Medulla oblongata (tissue), 1 donor: Measurements from ENCODE around the gene ARFGAP2.

ENCODE experiments used
- DNase-seq: peaks from one replicate; pipeline ENCODE4 v3.0.0-alpha.2; 2015; ENCODE audit errors: extremely low spot score

Gene ARFGAP2

GRCh38 chr11:47187723-47188122, 11.0 kb upstream of the ARFGAP2 start:
- DNase-seq, result no peak

GRCh38 chr11:47186700-47187695, 10.3 kb upstream of the ARFGAP2 start:
- DNase-seq, result peak; percentile 37

- DNase-seq, result peak; percentile 31
These were observed 9.5 kb upstream of the ARFGAP2 start, which contains the start of gene PACSIN3 for GRCh38 chr11:47186076-47186699. TSS of gene PACSIN3 (minus strand) at chr11:47186434. CDS start at chr11:47182727, 3,707 bp downstream.

- peak; percentile 50 for DNase-seq
These were observed 8.8 kb upstream of the ARFGAP2 start for GRCh38 chr11:47185305-47186075.

- DNase-seq, result peak; percentile 90
These were observed 8.1 kb upstream of the ARFGAP2 start for GRCh38 chr11:47184711-47185304.

GRCh38 chr11:47183969-47184368, 7.3 kb upstream of the ARFGAP2 start:
- DNase-seq, result no peak

- DNase-seq, result no peak
These were observed 6.6 kb upstream of the ARFGAP2 start for GRCh38 chr11:47183031-47183856.

GRCh38 chr11:47182380-47182779, 5.7 kb upstream of the ARFGAP2 start:
- no peak for DNase-seq

- no peak for DNase-seq
These were observed 4.6 kb upstream of the ARFGAP2 start for GRCh38 chr11:47181271-47181670.

- DNase-seq, result no peak
These were observed 3.5 kb upstream of the ARFGAP2 start for GRCh38 chr11:47180006-47180787.

GRCh38 chr11:47179655-47179991, 2.9 kb upstream of the ARFGAP2 start:
- no peak for DNase-seq

GRCh38 chr11:47178737-47179654, 2.3 kb upstream of the ARFGAP2 start:
- no peak for DNase-seq

GRCh38 chr11:47178316-47178715, 1.6 kb upstream of the ARFGAP2 start:
- DNase-seq, result no peak

- no peak for DNase-seq
These were observed 1.2 kb upstream of the ARFGAP2 start for GRCh38 chr11:47177846-47178245.

- DNase-seq, result peak; percentile 94
These were observed 658 bp upstream of the ARFGAP2 start for GRCh38 chr11:47177229-47177845.

GRCh38 chr11:47175746-47176327, 842 bp downstream of the ARFGAP2 start:
- DNase-seq, result no peak

GRCh38 chr11:47172740-47173336, 3.8 kb downstream of the ARFGAP2 start:
- DNase-seq, result no peak

- DNase-seq, result no peak
These were observed 4.8 kb downstream of the ARFGAP2 start for GRCh38 chr11:47171856-47172255.
